Adrenal gland (tissue), 5 donors: Measurements from ENCODE around the gene SERPINA4.

Experiments used
- CTCF ChIP-seq, 6 experiments: fragments of 450-650 bp in 4 of 6; fragments of 200-600 bp in 2 of 6; sonication (generic) in 1 of 6; IDR thresholded peaks; 1 replicate in 5 of 6; 2 replicates in 1 of 6; pipeline versions ENCODE4 v1.5.1 to v1.8.0; 2016 to 2021; ENCODE audit warnings: antibody characterized with exemption in 6 of 6, mild to moderate bottlenecking in 2 of 6, moderate library complexity in 1 of 6
- POLR2A ChIP-seq, 2 donors: fragments of 450-650 bp; IDR thresholded peaks; one replicate each; pipeline ENCODE4 v1.6.1; 2017; ENCODE audit warnings: antibody characterized with exemption in 2 of 2, mild to moderate bottlenecking in 2 of 2, moderate library complexity in 1 of 2
- donor health status: DM: no; HTN: no; CAD: no.

GRCh38 chr14:94539181-94539580 is 22.1 kb upstream of the SERPINA4 start:
- TF ChIP-seq POLR2A (IDR thresholded peaks at IDR 0.05) = no peak
- TF ChIP-seq CTCF (IDR thresholded peaks at IDR 0.05) = no peak
